BLaER1 (cell line): ENCODE results near the gene TBXAS1.
A peak's percentile ranks its signal among the peaks of the same experiment; 100 is the strongest.

Experiments used
- H3K27ac ChIP-seq: shearing (Covaris generic); formaldehyde crosslinking; 2 replicates; pipeline ENCODE4 v1.8.1; 2022
- H3K27me3 ChIP-seq: shearing (Covaris generic); formaldehyde crosslinking; 2 replicates; pipeline ENCODE4 v1.8.1; 2022
- H3K36me3 ChIP-seq: shearing (Covaris generic); formaldehyde crosslinking; 2 replicates; pipeline ENCODE4 v1.8.1; 2022
- H3K4me1 ChIP-seq: shearing (Covaris generic); formaldehyde crosslinking; 2 replicates; pipeline ENCODE4 v1.8.1; 2022
- H3K4me2 ChIP-seq: shearing (Covaris generic); formaldehyde crosslinking; 2 replicates; pipeline ENCODE4 v1.8.1; 2022
- H3K4me3 ChIP-seq: shearing (Covaris generic); formaldehyde crosslinking; 2 replicates; pipeline ENCODE4 v1.8.1; 2022
- H3K9ac ChIP-seq: shearing (Covaris generic); formaldehyde crosslinking; 2 replicates; pipeline ENCODE4 v1.8.1; 2022
- H3K9me3 ChIP-seq: shearing (Covaris generic); formaldehyde crosslinking; 2 replicates; pipeline ENCODE4 v1.8.1; 2022
- H4K20me1 ChIP-seq: shearing (Covaris generic); formaldehyde crosslinking; 2 replicates; pipeline ENCODE4 v1.8.1; 2022
- Cebpa-rat ChIP-seq: shearing (Covaris generic); IDR thresholded peaks from 2 replicates; pipeline ENCODE4 v1.8.1; 2022

TBXAS1 gene

GRCh38 chr7:139807009-139807408 lies 22.1 kb upstream of the TBXAS1 start:
- no peak for TF ChIP-seq Cebpa-rat
- H3K4me3 ChIP-seq = no peak overlapping the region
- no peak overlapping the region for H3K27ac ChIP-seq
- no peaks in the 10 kb centered on the region for H4K20me1 ChIP-seq
- H3K9me3 ChIP-seq = peaks cover 38% of the 10 kb centered on the region
- no peak overlapping the region for H3K9ac ChIP-seq
- no peaks in the 10 kb centered on the region for H3K27me3 ChIP-seq
- H3K4me2 ChIP-seq = no peak overlapping the region
- peaks cover 24% of the 10 kb centered on the region for H3K4me1 ChIP-seq
- peaks cover 6% of the 10 kb centered on the region; the same call in 1 of the 2 replicates for H3K36me3 ChIP-seq

GRCh38 chr7:139808427-139808826 lies 20.6 kb upstream of the TBXAS1 start:
- TF ChIP-seq Cebpa-rat = no peak
- Histone ChIP-seq H3K4me1 (peaks cover 26% of the 10 kb centered on the region), H3K27me3 (no peaks in the 10 kb centered on the region), H3K36me3 (peaks cover 6% of the 10 kb centered on the region; the same call in 1 of the 2 replicates), H3K4me3 (no peak overlapping the region), H3K9me3 (peaks cover 25% of the 10 kb centered on the region), H3K27ac (no peak overlapping the region), H3K9ac (no peak overlapping the region), H3K4me2 (no peak overlapping the region), H4K20me1 (no peaks in the 10 kb centered on the region)

- peaks cover 20% of the 10 kb centered on the region for H3K9me3 ChIP-seq
- H3K9ac ChIP-seq = no peak overlapping the region
- H4K20me1 ChIP-seq = no peaks in the 10 kb centered on the region
- H3K27me3 ChIP-seq = no peaks in the 10 kb centered on the region
- H3K36me3 ChIP-seq = peaks cover under 1% of the 10 kb centered on the region; the same call in 1 of the 2 replicates
- TF ChIP-seq Cebpa-rat = no peak
- peaks cover 26% of the 10 kb centered on the region for H3K4me1 ChIP-seq
- H3K4me2 ChIP-seq = no peak overlapping the region
- H3K27ac ChIP-seq = no peak overlapping the region
- no peak overlapping the region for H3K4me3 ChIP-seq
These were observed 20.1 kb upstream of the TBXAS1 start for GRCh38 chr7:139808846-139809442.

GRCh38 chr7:139811066-139811465 lies 18.0 kb upstream of the TBXAS1 start:
- Histone ChIP-seq H3K4me3 (no peak overlapping the region), H3K4me1 (peaks cover 26% of the 10 kb centered on the region), H3K36me3 (no peaks in the 10 kb centered on the region), H3K9me3 (peaks cover 12% of the 10 kb centered on the region; the same call in 1 of the 2 replicates), H3K27ac (peak overlapping the region; percentile 50), H4K20me1 (no peaks in the 10 kb centered on the region), H3K4me2 (peak overlapping the region; percentile 51), H3K27me3 (no peaks in the 10 kb centered on the region), H3K9ac (no peak overlapping the region)
- TF ChIP-seq Cebpa-rat = no peak

GRCh38 chr7:139813151-139813550 lies 15.9 kb upstream of the TBXAS1 start:
- no peaks in the 10 kb centered on the region for H4K20me1 ChIP-seq
- no peaks in the 10 kb centered on the region for H3K27me3 ChIP-seq
- no peak overlapping the region for H3K27ac ChIP-seq
- no peak for TF ChIP-seq Cebpa-rat
- H3K4me2 ChIP-seq = no peak overlapping the region
- peaks cover 23% of the 10 kb centered on the region for H3K9me3 ChIP-seq
- H3K9ac ChIP-seq = no peak overlapping the region
- H3K36me3 ChIP-seq = no peaks in the 10 kb centered on the region
- H3K4me3 ChIP-seq = no peak overlapping the region
- H3K4me1 ChIP-seq = peaks cover 26% of the 10 kb centered on the region

GRCh38 chr7:139813689-139814088 lies 15.4 kb upstream of the TBXAS1 start:
- H3K9ac ChIP-seq = no peak overlapping the region
- H4K20me1 ChIP-seq = no peaks in the 10 kb centered on the region
- H3K9me3 ChIP-seq = peaks cover 23% of the 10 kb centered on the region
- H3K27ac ChIP-seq = no peak overlapping the region
- H3K36me3 ChIP-seq = no peaks in the 10 kb centered on the region
- peaks cover 26% of the 10 kb centered on the region for H3K4me1 ChIP-seq
- no peaks in the 10 kb centered on the region for H3K27me3 ChIP-seq
- TF ChIP-seq Cebpa-rat = no peak
- H3K4me2 ChIP-seq = no peak overlapping the region
- H3K4me3 ChIP-seq = no peak overlapping the region

- Histone ChIP-seq H3K27ac (no peak overlapping the region), H3K27me3 (no peaks in the 10 kb centered on the region), H3K4me1 (0 out of 2 replicates have a peak, but pooled peaks cover under 1% of the 10 kb centered on the region), H3K9me3 (peaks cover 23% of the 10 kb centered on the region), H4K20me1 (no peaks in the 10 kb centered on the region), H3K36me3 (no peaks in the 10 kb centered on the region), H3K9ac (no peak overlapping the region), H3K4me2 (no peak overlapping the region), H3K4me3 (no peak overlapping the region)
- TF ChIP-seq Cebpa-rat = no peak
These were observed 11.8 kb upstream of the TBXAS1 start for GRCh38 chr7:139817249-139817648.

- no peaks in the 10 kb centered on the region for H4K20me1 ChIP-seq
- H3K36me3 ChIP-seq = no peaks in the 10 kb centered on the region
- no peak overlapping the region for H3K27ac ChIP-seq
- H3K4me2 ChIP-seq = no peak overlapping the region
- no peak overlapping the region for H3K9ac ChIP-seq
- no peaks in the 10 kb centered on the region for H3K4me1 ChIP-seq
- peaks cover 23% of the 10 kb centered on the region for H3K9me3 ChIP-seq
- H3K27me3 ChIP-seq = no peaks in the 10 kb centered on the region
- H3K4me3 ChIP-seq = no peak overlapping the region
- TF ChIP-seq Cebpa-rat = no peak
These were observed 9.0 kb upstream of the TBXAS1 start for GRCh38 chr7:139820089-139820488.

GRCh38 chr7:139821349-139822105 lies 7.5 kb upstream of the TBXAS1 start:
- no peak overlapping the region for H3K4me3 ChIP-seq
- H4K20me1 ChIP-seq = no peaks in the 10 kb centered on the region
- no peak overlapping the region for H3K9ac ChIP-seq
- TF ChIP-seq Cebpa-rat = no peak
- no peak overlapping the region for H3K27ac ChIP-seq
- no peaks in the 10 kb centered on the region for H3K27me3 ChIP-seq
- H3K9me3 ChIP-seq = peaks cover 12% of the 10 kb centered on the region
- H3K36me3 ChIP-seq = no peaks in the 10 kb centered on the region
- no peak overlapping the region for H3K4me2 ChIP-seq
- H3K4me1 ChIP-seq = no peaks in the 10 kb centered on the region

- TF ChIP-seq Cebpa-rat = no peak
These were observed 6.2 kb upstream of the TBXAS1 start for GRCh38 chr7:139822855-139823254.

More at GRCh38 chr7:139822855-139823254, 6.2 kb upstream of the TBXAS1 start:
- Histone ChIP-seq H3K9me3 (no peaks in the 10 kb centered on the region), H3K4me1 (no peaks in the 10 kb centered on the region), H3K4me2 (no peak overlapping the region), H3K36me3 (no peaks in the 10 kb centered on the region), H3K27me3 (no peaks in the 10 kb centered on the region), H3K27ac (no peak overlapping the region), H3K4me3 (no peak overlapping the region), H3K9ac (no peak overlapping the region), H4K20me1 (no peaks in the 10 kb centered on the region)
